Kidney (tissue), 14 donors: Measurements from ENCODE around the gene SETX. TPM values are rescaled to one million over a fixed set of nuclear protein-coding genes. Genes with fewer than 3 reads are reported as not detected.

ENCODE experiments used
- DNase-seq, 5 donors: peaks; one replicate each; pipeline ENCODE4 v3.0.0-alpha.2; 2013 to 2020
- FAIRE-seq: peaks from 2 replicates; lab custom pipeline; 2012; peaks lifted over from hg19 to GRCh38; lab: Jason Lieb, UNC
- H3K27ac ChIP-seq, 2 donors: one replicate each; pipeline ENCODE4 v1.7.0; 2013; ENCODE audit warnings: low read depth in 2 of 2, low read length in 2 of 2, inconsistent platforms in 1 of 2
- H3K27me3 ChIP-seq: one replicate; pipeline ENCODE4 v1.7.1; 2013; ENCODE audit warnings: low read length, inconsistent platforms; ENCODE audit not compliant: control insufficient read depth, insufficient read depth
- H3K36me3 ChIP-seq, 3 donors: one replicate each; pipeline versions ENCODE4 v1.7.0 to v1.7.1; 2013; ENCODE audit warnings: low read length in 3 of 3, control low read depth in 1 of 3, inconsistent platforms in 1 of 3; ENCODE audit not compliant: insufficient read depth in 3 of 3, control insufficient read depth in 2 of 3
- H3K4me1 ChIP-seq, 3 donors: one replicate each; pipeline versions ENCODE4 v1.7.0 to v1.7.1; 2013; ENCODE audit warnings: low read length in 3 of 3, inconsistent platforms in 1 of 3, low read depth in 1 of 3; ENCODE audit not compliant: control insufficient read depth in 2 of 3, insufficient read depth in 2 of 3
- H3K4me3 ChIP-seq, 3 donors: one replicate each; pipeline versions ENCODE4 v1.7.0 to v1.8.1; 2013; ENCODE audit warnings: low read length in 3 of 3, control low read depth in 1 of 3, inconsistent platforms in 1 of 3
- H3K9ac ChIP-seq, 3 donors: one replicate each; pipeline versions ENCODE4 v1.7.0 to v1.7.1; 2013; ENCODE audit warnings: low read length in 3 of 3, control low read depth in 1 of 3, inconsistent platforms in 1 of 3
- H3K9me3 ChIP-seq, 3 donors: one replicate each; pipeline versions ENCODE4 v1.7.0 to v1.7.1; 2013; ENCODE audit warnings: low read length in 3 of 3, control low read depth in 1 of 3, inconsistent platforms in 1 of 3; ENCODE audit not compliant: control insufficient read depth in 2 of 3, insufficient read depth in 1 of 3
- CTCF ChIP-seq: IDR thresholded peaks from 3 replicates; pipeline ENCODE4 v1.5.1; 2012; ENCODE audit warnings: mild to moderate bottlenecking, moderate library complexity, borderline replicate concordance; ENCODE audit not compliant: insufficient read depth; ENCODE audit errors: extremely low read depth
- intact Hi-C: fragments of 100-400 bp; cut with DNase I; formaldehyde crosslinking; loops from one replicate; pipeline ENCODE4 v1.11.1; 2022
- polyA plus RNA-seq: library from polyadenylated mRNA; stranded (reverse); fragments of 350-450 nt; fragmentation: Illumina TruSeq; extraction: RNeasy Lipid Tissue Mini Kit (QIAGEN cat#74804); gene quantifications from one replicate; pipeline ENCODE4 v1.2.3, GENCODE V29; 2014; ENCODE audit warnings: low read depth, low replicate concordance; ENCODE audit not compliant: insufficient read depth
- total RNA-seq: library from RNA; stranded (reverse); fragmentation: NEBNext Ultra II Directional; extraction: Animal tissue kit (Norgen Biotek cat#: 25700); gene quantifications from one replicate; pipeline ENCODE4 v1.2.1, GENCODE V29; 2021
- donor health status: control.
- donor health status: control.
- donor health status: control.
- donor health status: control.
- donor health status: control.
- donor health status: DM: yes; HTN: yes; CAD: no.
- donor health status: Normal renal cell carcinoma (clear cell type).

Gene SETX
- total and polyA plus RNA-seq, 2 donors from 2014 or later: 16.1 to 56.8 TPM

- Histone ChIP-seq H3K27ac (peak overlapping the region; percentile 25 to 79), H3K9ac (no peak overlapping the region), H3K36me3 (peaks cover 6 to 11% (median 7%) of the 10 kb centered on the region in 3 donors), H3K9me3 (peaks cover 0 to 1% (median 0%) of the 10 kb centered on the region in 3 donors), H3K4me3 (peak overlapping the region in 1 of 3 donors; percentile 15), H3K27me3 (no peaks in the 10 kb centered on the region), H3K4me1 (no peaks in the 10 kb centered on the region)
- intact Hi-C loops: no loop called here
- FAIRE-seq (no peak), DNase-seq (peak in 2 of 5 donors; percentile 20 to 66)
- TF ChIP-seq CTCF: no peak
Measured at GRCh38 chr9:132372177-132373095, 17.6 kb upstream of the SETX start.

GRCh38 chr9:132370592-132370991 lies 15.8 kb upstream of the SETX start:
- H3K27ac ChIP-seq: no peak overlapping the region
- intact Hi-C loops: no loop called here
- DNase-seq: peak in 1 of 5 donors; percentile 15
- TF ChIP-seq CTCF: no peak
- H3K27me3 ChIP-seq: no peaks in the 10 kb centered on the region
- no peaks in the 10 kb centered on the region for H3K4me1 ChIP-seq
- H3K36me3 ChIP-seq: no peaks in the 10 kb centered on the region
- H3K9ac ChIP-seq: no peak overlapping the region
- H3K4me3 ChIP-seq: no peak overlapping the region
- no peaks in the 10 kb centered on the region for H3K9me3 ChIP-seq
- no peak for FAIRE-seq

- TF ChIP-seq CTCF: no peak
- H3K9me3 ChIP-seq: no peaks in the 10 kb centered on the region
- no peaks in the 10 kb centered on the region for H3K27me3 ChIP-seq
- no peak overlapping the region for H3K27ac ChIP-seq
- H3K9ac ChIP-seq: no peak overlapping the region
- H3K4me3 ChIP-seq: no peak overlapping the region
- FAIRE-seq (no peak), DNase-seq (no peak)
- intact Hi-C loops: no loop called here
- no peaks in the 10 kb centered on the region for H3K4me1 ChIP-seq
- H3K36me3 ChIP-seq: no peaks in the 10 kb centered on the region
Measured at GRCh38 chr9:132369421-132369820, 14.6 kb upstream of the SETX start.
